ENCODE data around the gene UBD.

The UBD gene

DNA sequence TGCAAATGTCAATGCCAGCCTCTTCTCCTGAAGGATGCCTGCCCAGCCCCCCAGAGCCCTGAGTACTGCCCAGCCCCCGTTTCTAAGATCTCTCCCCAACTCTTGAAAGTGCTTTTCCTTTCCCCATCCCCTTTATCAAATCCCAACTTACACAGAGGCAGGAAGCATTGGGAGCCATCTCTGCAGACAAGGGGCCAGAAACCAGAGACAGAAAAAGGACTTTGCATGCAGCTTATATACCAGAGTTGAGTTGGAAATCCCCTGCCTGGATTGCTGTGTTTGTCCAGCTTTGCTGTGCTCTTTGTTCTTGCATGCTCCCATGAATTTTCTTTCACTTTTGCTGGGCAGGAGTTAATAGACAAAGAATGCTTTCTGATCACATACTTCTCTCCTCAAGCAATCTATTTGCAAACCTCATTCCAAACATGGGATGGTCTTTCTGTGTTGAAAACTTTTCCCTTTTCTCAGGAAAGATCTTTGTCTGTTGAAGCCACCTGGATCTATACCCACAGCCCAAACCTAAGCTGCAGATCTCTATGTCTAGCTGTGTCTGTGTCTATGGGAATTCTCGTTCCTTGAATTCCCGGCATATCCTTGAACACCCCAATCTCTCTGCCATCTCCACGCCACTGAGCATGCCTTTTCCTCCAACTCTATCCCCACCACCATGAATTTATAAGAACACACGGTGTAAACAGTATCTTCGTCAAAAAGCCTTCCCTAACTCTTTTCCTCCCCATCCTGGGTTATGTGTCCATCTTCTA, at the start of gene UBD:
Gene UBD, minus strand, starts transcription at position 209 of the 764 bp plus-strand sequence. Its CDS starts 31 bp downstream, at position 178.
- DNase-seq: no peak

DNA sequence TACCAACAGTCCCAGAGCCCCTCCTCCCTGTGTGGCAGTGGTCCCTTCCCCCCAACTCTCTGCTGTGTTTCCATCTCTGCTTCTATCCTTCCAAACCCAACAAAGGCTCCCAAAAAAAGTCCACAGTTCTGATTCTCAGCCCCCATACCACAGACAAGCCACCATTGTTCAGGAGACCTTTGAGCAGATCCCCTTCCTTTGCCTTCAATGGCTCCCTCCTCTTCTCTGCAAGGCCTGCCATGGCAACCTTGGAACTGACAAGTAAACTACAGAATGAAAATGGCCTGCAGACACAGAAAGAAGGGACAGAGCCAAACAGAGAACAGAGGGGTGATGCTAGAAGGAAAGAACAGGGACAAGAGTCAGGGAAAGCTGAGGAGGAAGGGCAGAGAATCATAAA, 48.6 kb upstream of the UBD start:
- DNase-seq: no peak

DNA sequence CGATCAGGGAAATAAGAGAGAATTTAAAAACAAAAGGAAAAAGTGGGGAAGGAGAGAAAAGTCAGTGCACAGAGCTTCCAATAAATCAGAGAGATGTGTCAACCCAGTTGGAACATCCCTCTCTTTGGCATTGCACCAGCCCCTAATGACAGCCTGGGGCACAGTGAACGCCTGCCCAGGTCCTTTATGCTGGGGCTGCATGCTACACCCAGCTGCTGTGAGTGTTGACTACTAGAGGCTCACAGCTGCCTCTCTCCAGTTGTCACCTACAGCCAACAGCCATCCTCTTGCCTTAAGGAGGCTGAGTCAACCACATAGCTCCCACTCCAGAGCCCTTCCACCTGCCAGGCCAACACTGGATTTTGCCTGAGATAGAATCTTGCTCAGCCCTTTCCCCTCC, 44.4 kb upstream of the UBD start:
- no peak for DNase-seq

DNA sequence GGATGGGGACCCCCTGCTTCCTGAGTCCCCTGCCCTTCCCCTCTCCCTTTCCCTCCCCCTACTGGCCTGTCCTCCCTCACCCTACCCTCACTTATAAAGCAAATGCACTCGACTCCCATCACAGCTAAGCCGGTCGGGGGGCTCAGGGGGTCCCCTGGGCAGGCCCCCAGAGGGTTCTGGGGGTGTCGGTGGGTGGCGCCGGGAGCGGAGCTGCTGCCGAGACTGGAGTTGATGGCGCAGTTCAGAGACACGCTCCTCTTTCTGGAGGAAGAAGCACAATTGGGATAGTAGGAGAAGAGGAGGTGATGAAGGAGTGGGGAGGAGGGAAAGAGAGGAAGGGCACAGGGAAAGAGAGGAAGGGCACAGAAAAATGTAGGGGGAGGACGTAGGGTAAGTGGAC, 43.9 kb upstream of the UBD start:
- no peak for DNase-seq

DNA sequence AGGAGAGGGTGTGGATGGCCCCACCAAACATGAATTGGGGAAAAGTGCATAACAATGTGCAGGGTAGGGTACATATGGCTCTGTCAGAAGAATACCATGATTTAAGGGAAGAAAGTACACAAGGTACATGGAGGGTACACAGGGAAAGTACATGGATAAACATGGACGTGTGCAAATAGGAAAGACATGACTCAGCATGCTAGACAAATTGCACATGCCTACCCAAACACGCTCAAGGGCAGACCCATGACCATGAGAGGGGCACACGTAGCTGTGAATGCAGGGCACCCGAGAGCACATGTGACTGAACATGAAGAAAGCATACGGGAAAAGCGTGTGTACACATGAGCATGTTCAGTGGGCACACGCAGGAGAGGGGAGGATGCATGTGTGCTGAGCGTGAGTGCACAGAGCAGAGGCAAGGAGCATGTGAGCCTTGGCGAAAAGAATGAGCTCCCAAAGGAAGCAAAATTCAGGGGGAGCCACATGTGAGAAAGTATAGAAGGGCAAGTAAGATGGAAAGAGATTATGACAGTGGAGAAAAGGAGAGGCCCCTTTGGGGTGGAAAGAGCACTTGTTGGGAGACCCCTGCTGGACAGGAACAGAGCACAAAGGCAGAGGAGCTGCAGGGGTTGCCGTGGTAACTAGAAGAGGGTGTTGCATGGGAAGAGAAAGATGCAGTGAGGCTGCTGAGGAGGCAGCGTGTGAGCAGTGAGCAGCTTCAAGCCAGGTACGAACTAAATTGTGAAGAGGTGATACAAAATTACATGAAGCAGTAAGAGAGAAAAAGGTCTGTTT, 43.2 kb upstream of the UBD start:
- DNase-seq: peak; percentile 15

DNA sequence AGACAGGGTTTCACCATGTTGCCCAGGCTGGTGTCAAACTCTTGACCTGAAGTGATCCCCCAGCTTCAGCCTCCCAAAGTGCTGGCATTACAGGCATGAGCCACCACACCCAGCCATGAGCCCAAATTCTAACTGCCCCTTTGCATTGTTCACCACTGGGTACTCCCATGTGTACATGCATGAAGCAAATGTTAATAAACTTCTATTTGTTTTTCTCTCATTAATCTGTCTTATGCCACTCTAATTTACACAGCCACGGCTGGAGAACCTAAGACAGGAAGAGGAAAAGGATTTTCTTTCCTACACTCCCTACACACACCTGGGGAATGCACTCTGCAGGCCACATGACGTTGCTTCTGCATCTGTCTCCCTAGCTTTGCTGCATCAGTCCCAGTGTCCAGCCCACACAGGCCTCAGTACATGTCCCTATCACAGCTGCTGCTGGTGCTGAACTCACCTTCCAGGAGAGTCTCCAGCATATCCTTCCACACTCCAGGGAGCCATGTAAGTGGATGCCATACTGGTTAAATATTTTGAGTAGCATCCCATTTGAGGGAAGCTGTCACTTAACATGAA, 38.7 kb upstream of the UBD start:
- DNase-seq: no peak

DNA sequence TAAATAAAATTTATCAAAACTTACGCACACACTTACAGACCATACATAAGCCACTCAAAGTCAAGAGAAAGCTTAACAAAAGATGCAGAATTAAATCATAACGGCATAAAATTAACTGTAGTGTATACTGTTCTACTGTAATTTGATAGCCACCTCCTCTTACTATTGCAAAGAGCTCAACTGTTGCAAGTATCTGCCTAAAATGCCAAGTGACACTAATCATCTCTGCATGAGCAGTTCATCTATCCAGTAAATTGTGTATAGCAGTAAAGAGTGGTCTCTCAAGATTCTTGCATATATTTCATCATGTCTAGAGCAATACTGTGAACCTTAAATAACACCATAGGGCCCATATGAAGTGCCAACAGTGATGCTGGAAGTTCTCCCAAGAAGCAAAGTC, 37.7 kb upstream of the UBD start:
- DNase-seq: no peak

DNA sequence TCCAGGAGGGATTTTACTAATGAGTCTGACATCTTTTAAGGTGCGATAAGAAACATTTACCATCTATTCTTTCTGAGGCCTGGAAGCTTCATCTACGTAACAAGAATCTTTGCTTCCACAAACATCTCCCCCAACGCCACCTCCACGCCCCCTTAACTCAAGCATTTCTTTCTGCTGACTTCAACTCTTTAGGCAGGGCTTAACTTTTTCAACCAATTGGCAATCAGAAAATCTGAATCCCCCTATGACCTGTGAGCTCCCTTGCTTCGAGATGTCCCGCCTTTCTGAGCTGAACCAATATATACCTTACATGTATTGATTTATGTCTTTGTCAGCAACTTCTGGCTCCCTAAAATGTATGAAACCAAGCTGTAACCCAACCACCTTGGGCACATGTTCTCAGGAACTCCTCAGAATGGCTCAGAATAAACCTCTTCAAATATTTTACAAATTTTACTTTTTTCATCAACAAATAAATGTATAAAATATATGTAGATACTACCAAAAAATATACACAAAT, 36.9 kb upstream of the UBD start:
- DNase-seq: no peak

DNA sequence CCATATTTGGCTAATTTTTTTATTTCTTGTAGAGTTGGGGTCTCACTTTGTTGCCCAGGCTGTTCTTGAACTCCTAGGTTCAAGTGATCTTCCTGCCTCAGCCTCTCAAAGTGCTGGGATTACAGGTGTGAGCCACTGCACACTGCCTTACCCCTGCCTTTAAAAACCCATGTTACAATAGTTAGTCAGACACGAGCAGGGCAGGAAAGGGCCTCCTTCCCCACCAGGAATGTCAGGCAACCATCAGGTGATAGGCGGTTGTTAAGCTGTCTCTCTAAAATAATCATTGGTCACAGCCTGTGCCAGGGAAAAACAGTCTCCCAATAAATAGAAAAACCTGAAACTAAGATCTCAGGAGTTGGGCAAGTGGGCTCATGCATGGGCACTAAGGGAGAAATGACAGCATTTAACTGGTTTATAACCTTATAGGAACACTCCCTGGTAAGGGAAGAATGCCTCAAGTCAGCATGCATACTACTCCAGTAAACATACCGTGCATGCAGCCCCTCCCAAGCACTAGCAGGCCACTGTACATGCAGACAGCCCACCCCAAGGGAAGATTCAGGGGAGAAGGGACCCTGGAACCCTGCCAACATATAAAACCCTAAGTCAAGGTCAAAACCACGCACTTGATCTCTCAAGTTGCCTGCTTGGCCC, 33.8 kb upstream of the UBD start:
- DNase-seq: no peak

DNA sequence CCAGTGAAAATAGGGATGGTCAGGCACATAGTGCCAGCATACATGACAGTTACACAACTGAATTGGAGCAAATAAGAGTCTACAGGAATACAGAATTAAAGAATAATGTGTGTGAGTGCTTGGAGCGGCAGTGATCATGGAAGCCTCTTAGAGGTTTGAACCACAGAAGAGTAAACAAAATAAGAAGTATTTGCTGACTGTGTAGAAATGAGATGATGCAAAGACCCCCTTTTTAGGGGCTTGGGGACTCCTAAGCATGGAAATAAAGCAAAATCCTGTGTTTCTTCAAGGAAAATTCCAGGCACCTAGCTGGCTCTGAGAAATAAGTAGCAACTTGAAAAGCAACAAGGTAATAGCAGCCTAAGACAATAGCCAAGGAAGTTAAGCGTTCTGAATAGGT, 32.1 kb upstream of the UBD start:
- DNase-seq: no peak

DNA sequence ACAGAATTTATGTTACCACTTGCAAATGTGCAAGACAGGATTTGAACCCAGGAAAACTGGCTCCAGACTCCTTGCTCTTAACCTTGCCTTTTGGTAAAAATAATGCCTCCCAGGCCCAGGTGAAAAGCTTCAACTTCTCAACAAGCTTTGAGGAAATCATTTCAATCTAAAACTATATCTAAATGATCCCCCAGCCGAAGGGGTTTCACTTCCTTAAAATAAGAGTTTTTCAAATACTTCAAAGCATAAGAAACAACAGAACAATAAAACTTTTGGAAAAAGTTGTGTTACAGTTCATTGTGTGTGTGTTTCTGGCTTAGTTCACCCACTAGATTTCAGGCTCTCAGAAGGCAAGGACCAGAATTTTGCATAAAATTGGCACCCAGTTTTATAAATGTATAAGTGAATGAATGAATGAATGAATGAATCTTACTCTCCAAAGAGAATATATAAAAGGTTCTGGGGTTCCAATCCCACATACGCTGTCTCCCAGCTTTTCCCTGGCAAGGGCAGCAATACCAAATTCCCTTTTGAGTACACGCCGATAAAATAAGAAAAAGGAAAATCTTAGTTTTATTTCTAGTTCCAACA, 30.8 kb upstream of the UBD start:
- DNase-seq: no peak

DNA sequence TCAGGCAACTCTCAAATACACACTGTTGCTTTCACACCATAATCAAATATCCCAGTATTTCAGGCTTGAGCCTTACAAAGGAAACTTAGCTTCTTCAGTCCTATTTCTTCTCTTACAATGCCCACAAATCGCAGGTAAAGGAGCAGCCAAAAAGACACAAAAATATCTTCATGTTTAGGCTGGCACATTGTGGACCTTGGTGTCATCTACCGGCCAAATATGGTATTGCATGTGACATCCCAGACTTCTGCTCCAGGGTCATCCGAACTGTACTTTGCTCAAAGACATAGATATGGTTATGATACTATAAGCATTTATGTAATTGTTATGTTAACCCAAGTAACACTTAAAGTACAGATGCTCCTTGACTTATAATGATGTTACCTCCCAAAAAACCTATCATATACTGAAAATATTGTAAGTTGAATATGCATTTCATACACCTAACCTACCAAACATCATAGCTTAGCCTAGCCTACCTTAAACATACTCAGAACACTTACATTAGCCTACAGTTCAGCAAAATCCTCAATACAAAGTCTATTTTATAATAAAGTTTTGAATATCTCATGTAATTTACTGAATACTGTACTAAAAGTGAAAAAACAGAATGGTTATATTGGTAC, 30.0 kb upstream of the UBD start:
- peak; percentile 59 for DNase-seq

DNA sequence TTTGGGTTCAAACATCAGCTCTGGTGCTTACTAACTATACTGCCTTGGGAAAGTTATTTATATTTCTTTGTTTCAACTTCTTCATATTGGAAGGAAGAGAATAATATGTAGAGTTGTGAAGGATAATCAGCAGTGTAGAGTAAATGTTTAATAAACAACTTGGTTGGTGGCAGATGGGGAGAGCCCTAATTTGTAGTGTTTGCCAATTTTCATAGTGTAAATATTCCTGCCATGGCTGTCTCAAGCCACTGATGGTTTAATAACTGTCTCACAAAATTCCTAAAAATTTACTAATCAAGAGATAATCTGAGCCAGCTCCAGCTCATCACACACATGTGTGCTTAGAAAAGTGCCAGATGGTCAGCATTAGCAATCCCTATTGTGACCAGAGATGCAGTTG, 25.3 kb upstream of the UBD start, which contains the start of gene OR2H2:
Gene OR2H2, plus strand, starts transcription at position 301 of the 400 bp plus-strand sequence. CDS start 2,824 bp downstream, outside the sequence.
- DNase-seq: no peak

DNA sequence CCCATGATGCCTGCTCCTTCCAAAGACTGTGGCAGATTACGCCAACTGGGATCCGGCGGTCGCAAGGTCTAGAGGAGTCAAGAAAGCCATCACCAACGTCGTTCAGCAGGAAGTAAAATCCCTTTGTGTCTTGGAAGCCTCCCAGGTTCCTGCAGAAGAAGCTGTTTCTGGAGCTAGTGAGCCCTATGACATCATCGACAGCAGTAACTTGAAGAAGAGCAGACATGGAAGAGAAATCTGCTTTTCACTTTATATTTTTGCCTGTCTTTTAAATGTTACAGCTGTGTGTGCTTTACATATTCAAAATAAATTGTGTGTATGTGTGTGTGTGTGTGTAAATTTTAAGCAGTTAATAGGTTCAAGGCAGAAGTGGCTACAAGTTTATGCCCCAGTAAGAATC, 18.0 kb upstream of the UBD start:
- no peak for DNase-seq

DNA sequence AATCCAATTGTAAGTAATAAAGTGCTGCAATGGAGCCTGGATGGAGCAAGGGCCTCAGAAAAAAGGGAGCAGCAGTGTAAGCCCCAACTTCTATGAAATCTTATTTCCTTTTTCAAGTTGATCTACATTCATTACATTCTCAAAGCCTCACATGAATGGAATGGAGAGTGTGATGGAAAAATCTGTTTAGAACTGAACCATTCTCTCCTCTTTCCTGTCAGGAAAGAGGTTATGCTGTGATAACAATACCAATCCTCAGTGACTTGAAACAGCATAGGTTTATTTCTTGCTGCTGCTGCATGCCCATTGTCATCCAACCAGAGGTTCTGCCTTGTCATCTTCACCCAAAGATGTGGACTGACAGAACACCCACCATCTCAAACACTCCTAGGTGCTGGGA, 16.5 kb upstream of the UBD start:
- no peak for DNase-seq

DNA sequence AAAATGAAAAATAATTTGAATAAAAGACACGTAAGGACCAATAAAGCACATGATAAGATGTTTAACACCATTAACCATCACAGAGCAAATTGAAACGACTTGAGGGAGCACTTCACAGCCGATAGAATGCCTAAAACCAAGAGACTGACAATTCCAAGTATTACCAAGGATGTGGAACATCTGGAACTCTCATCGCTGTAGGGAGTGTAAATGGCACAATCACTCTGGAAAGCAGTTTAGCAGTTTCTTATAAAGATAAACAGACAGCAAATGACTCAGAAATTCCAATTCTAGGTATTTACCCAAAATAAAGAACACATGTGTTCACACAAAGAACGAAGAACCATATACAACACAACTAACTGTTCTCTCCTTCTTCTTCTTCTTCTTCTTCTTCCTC, 8.5 kb upstream of the UBD start:
- no peak for DNase-seq

DNA sequence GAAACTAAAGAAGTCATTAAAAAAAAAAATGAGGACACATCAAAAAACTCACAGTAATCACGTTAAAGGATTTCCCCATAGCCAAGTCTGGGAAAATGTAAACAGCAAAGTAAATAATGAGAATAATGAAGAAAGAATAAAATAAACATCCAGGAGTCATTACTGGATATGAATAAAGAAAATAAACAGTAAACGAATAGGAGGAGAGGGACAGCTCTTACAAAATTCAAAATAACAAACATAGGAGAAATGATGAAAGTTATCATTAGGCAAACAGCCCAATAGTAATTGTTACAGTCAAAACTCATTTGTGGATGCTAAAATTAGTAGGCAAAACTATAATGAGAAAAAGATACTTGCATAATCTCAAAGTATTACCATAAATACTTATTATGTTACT, 8.0 kb upstream of the UBD start:
- no peak for DNase-seq

DNA sequence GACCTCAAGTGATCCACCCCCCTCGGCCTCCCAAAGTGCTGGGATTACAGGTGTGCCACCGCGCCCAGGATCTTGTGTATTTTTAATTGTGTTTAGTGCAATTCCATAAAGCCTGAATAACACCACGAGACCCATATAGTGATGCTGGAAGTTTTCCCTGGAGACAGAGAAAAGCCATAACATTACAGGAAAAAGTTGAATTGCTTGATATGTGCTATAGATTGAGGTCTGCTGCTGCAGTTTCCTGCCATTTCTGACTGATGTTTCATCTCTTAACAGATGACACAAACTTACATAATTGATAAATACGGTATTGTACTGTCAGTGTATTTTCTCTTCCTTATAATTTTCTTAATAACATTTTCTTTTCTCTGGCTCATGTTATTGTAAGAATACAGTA, 7.3 kb upstream of the UBD start:
- no peak for DNase-seq

DNA sequence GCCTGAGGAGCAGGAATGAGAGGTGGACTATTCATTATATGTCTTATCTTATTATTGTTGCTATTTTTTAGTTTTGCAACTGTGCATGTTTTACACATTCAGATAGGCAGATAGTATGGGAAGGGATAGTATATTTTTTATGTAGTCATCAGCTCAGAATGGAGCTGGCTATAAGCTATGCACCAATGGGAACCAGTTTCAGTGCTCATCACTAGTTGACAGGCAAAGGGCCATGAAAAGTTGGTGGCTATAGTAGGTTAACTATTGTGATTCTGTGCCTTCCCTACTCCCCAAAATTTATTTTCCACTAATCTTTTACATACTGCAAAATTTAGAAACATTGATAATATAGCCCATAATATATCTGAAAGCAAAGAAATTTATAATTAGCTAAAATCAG, 5.3 kb upstream of the UBD start:
- DNase-seq: no peak

DNA sequence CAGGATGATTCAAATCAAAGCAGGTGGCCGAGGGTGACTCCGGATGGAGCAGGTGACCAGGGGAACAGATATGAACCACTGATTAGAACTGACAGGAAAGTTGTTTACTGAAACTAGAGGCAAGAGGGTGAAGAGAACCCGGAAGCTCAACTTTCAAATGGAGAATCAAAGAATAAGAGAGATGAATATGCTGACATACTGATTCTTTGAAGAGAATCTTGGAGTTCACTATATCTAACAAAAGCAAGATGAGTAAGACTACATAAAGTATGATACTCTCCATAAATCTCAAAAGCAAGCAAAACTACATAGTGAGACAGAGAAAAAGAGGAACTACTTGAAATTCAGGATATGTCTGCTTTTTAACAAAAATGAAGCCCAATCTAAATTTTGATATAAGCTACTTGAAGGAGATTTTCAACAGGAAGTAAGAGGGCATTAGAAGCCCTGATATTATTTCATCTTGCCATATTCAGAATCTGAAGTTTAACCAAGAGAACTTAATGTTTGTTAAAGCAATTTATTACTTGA, 4.0 kb upstream of the UBD start:
- no peak for DNase-seq

DNA sequence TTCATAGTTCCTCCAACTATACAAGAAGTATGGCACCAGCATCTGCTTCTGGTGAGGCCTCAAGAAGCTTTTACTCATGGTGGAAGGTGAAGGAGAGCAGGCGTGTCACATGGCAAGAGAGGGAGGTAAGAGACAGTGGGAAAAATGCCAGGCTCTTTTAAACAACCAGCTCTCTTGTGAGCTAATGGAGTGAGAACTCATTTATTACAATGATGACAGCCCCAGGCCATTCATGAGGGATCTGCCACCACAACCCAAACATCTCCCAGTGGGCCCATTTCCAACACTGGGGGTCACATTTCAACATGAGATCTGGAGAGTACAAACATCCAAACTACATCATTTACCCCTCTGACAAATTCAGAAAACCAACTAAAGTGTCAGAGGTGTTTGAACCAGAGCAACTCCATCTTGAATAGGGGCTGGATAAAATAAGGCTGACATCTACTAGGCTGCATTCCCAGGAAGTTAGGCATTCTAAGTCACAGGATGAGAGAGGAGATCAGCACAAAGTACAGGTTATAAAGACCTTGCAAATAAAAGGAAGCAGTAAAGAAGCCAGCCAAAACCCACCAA, 2.2 kb upstream of the UBD start:
- no peak for DNase-seq

DNA sequence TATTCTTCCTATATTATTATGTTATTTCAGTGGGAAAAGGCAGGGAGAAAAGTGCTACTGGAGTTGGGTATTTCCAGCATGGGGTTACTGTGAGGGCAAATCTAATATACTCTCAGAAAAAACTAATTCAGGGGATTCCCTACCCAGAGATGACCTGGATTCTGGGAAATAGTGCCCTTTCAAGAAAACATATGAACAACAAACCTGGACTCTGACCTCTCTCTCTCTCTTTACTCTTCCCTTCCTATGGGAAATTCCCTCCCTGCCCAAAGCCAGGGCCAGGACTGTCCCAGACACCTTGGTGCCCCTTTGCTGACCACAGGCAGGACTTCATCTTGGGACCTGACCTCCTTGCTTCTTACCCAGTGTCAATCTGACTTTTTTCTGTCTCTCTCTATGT, 1.6 kb upstream of the UBD start:
- DNase-seq: no peak

Measured in stimulated activated CD4-positive, alpha-beta T cell treated with anti-CD3 and anti-CD28 coated beads, Interleukin-15, amount 100 ng/mL, for 24 hours (primary cell).